Adrenal gland (tissue), 12 donors: Measurements from ENCODE around the gene LIPM. TPM values are rescaled to one million over a fixed set of nuclear protein-coding genes. Genes with fewer than 3 reads are reported as not detected.
A peak's percentile ranks its signal among the peaks of the same experiment; 100 is the strongest.

Source experiments
- DNase-seq, 7 donors: peaks; one replicate each; pipeline ENCODE4 v3.0.0-alpha.2; 2019 to 2020
- H3K27ac ChIP-seq, 5 donors: fragments of 200-600 bp; sonication (generic) in 4 of 5; 1 replicate in 3 of 5; 2 replicates in 2 of 5; pipeline versions ENCODE4 v1.5.1 to v1.8.0; 2016 to 2020; ENCODE audit warnings: mild to moderate bottlenecking in 1 of 5
- H3K27me3 ChIP-seq: fragments of 200-600 bp; 2 replicates; pipeline ENCODE4 v1.8.0; 2021
- H3K36me3 ChIP-seq, 2 donors: fragments of 200-600 bp; replicated peaks in 1 of 2; 1 replicate in 1 of 2; 2 replicates in 1 of 2; pipeline versions ENCODE4 v1.5.1 to v1.8.0; 2018 to 2022
- H3K4me1 ChIP-seq, 2 donors: fragments of 200-600 bp; replicated peaks in 1 of 2; 1 replicate in 1 of 2; 2 replicates in 1 of 2; pipeline versions ENCODE4 v1.5.1 to v1.8.0; 2018 to 2021
- H3K4me3 ChIP-seq, 4 donors: fragments of 200-600 bp; sonication (generic) in 3 of 4; one replicate each; pipeline ENCODE4 v1.5.1; 2016 to 2018
- H3K9me3 ChIP-seq, 3 donors: fragments of 200-600 bp; sonication (generic) in 1 of 3; replicated peaks in 1 of 3; 1 replicate in 2 of 3; 2 replicates in 1 of 3; pipeline versions ENCODE4 v1.5.1 to v1.8.0; 2016 to 2021
- POLR2A ChIP-seq, 2 donors: fragments of 450-650 bp; IDR thresholded peaks; one replicate each; pipeline ENCODE4 v1.6.1; 2017; ENCODE audit warnings: antibody characterized with exemption in 2 of 2, mild to moderate bottlenecking in 2 of 2, moderate library complexity in 1 of 2
- WGBS, 4 donors: extraction: QIAGEN DNeasy Blood & Tissue Kit in 2 of 4; methylation state at CpG; one replicate each; pipeline versions ENCODE4 v1.1.5 to v1.1.7; 2013 to 2017; 5-methylcytosine and 5-hydroxymethylcytosine counted together
- intact Hi-C, 2 donors: fragments of 100-400 bp; cut with DNase I; formaldehyde crosslinking; loops; one replicate each; pipeline versions ENCODE4 v1.14.1 to v1.15.0; 2022 to 2023
- polyA plus RNA-seq, 3 donors: library from polyadenylated mRNA; stranded (reverse); fragments of 200-250 nt in 2 of 3; fragments of 350-450 nt in 1 of 3; fragmentation: Illumina TruSeq in 1 of 3; extraction: RNeasy Lipid Tissue Mini Kit (QIAGEN cat#74804) in 1 of 3; gene quantifications; one replicate each; pipeline ENCODE4 v1.2.3, GENCODE V29; 2013 to 2014
- total RNA-seq, 9 donors: library from RNA; depleted of rRNA in 4 of 9; stranded (reverse); fragments of >200 nt in 4 of 9; fragments of 120-200 nt in 1 of 9; fragmentation: NEBNext Ultra II Directional in 1 of 9; extraction: Animal tissue kit (Norgen Biotek cat#: 25700) in 1 of 9; gene quantifications; one replicate each; pipeline versions ENCODE4 v1.1.0 to v1.2.4, GENCODE V29; 2013 to 2023
- TF ChIP-seq, protein P1 (sequence below), 6 experiments: fragments of 450-650 bp in 4 of 6; fragments of 200-600 bp in 2 of 6; sonication (generic) in 1 of 6; IDR thresholded peaks; 1 replicate in 5 of 6; 2 replicates in 1 of 6; pipeline versions ENCODE4 v1.5.1 to v1.8.0; 2016 to 2021; ENCODE audit warnings: antibody characterized with exemption in 6 of 6, mild to moderate bottlenecking in 2 of 6, moderate library complexity in 1 of 6
- donor health status: healthy with polysubstance abuse.
- donor health status: Bipolar disorder and iron deficiency.
- donor health status: DM: yes; HTN: yes; CAD: no.
- donor health status: DM: no; HTN: no; CAD: no.
- donor health status: DM: no; HTN: no; CAD: no.
- donor health status: DM: yes; HTN: yes; CAD: no.

LIPM gene
- total and polyA plus RNA-seq, 12 donors, result not detected

DNA sequence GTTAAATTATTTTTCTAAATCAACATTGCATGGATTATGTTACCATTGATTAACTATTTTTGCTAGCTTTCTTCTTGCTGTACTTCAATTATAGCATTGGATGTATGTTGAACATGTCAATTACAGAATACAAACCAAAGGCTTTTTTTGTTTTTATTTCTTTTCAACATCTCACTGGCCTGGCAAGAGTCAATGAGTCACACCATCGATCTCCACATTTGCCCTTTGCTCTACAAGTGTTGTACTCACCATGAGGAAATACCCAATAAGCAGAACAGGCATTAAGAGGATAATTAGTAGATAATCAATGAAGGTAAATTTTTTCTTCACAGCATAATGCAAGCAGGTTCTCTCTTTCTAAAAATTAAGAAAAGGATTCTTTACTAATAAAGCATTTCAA, 25.8 kb downstream of the LIPM start:
- 28 to 48% (median 36%) methylated on average over 1 of the region's 1 CpG for WGBS, 4 donors
- TF ChIP-seq, protein P1, sequence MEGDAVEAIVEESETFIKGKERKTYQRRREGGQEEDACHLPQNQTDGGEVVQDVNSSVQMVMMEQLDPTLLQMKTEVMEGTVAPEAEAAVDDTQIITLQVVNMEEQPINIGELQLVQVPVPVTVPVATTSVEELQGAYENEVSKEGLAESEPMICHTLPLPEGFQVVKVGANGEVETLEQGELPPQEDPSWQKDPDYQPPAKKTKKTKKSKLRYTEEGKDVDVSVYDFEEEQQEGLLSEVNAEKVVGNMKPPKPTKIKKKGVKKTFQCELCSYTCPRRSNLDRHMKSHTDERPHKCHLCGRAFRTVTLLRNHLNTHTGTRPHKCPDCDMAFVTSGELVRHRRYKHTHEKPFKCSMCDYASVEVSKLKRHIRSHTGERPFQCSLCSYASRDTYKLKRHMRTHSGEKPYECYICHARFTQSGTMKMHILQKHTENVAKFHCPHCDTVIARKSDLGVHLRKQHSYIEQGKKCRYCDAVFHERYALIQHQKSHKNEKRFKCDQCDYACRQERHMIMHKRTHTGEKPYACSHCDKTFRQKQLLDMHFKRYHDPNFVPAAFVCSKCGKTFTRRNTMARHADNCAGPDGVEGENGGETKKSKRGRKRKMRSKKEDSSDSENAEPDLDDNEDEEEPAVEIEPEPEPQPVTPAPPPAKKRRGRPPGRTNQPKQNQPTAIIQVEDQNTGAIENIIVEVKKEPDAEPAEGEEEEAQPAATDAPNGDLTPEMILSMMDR (IDR thresholded peaks at IDR 0.05), result no peak
- no peak overlapping the region for H3K4me3 ChIP-seq
- no peaks in the 10 kb centered on the region for H3K36me3 ChIP-seq
- peaks cover 0 to 12% of the 10 kb centered on the region in 2 donors for H3K4me1 ChIP-seq
- no peak for DNase-seq
- intact Hi-C loops, result no loop called here
- peak overlapping the region in 1 of 5 donors; percentile 41 for H3K27ac ChIP-seq
- no peaks in the 10 kb centered on the region for H3K9me3 ChIP-seq
- no peaks in the 10 kb centered on the region for H3K27me3 ChIP-seq

DNA sequence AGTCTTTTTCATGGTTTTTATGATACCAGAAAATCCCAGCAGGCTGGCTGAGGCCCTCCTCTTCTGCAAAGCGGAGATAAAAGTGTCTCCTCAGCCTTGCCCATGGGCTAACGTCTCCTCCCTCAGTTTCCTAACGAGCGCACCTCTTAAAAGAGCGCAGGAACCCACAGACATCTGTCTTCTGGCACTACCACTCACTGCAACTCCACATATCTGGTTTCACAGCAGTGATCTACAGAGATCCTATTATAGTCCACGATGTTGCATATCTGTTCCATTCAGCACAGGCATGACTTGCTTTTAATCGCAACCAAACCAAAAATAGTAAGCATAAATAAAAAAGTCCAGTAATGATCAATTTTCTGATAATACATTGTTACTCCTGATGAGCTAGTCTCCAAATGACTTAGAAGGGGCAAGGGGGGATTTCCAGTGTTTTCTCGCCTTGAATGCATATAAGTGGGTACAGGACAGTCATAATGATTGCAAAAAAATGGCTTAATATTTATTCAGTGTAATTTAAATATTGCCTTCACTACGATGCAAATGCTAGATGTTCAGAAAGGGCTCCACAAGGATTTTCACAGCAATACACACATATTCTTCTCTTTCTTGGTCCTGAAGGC, 28.2 kb downstream of the LIPM start:
- Histone ChIP-seq H3K4me1 (peaks cover 0 to 13% of the 10 kb centered on the region in 2 donors), H3K27ac (no peak overlapping the region), H3K9me3 (no peaks in the 10 kb centered on the region), H3K27me3 (no peaks in the 10 kb centered on the region), H3K36me3 (no peaks in the 10 kb centered on the region), H3K4me3 (no peak overlapping the region)
- no peak for TF ChIP-seq POLR2A (IDR thresholded peaks at IDR 0.05)
- TF ChIP-seq, protein P1 (IDR thresholded peaks at IDR 0.05), result no peak
- no peak for DNase-seq
- 85 to 90% (median 88%) methylated on average over 9 of the region's 9 CpGs for WGBS, 4 donors
- intact Hi-C loops, result loop anchor here (10.0 kb wide), 1 partner anchor 384 kb away; no protein-coding TSS in a partner anchor

DNA sequence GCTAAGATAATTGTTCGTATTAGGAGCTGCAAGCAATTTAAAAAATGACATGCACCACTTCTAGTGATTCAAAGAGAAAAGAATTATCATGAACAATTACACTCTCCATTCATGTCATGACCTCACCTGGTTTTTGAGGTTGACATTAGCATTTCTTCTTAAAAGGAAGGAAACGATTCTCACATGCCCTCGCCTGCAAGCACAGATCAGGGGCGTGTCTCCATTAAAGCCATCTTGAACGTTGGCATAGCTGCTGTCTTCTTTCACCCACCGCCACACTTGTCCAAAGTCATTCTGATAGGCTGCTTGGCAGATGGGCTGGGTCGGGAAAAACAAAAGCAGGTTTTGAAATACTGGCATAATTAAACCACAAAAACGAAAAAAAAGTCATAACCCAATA, 29.2 kb downstream of the LIPM start:
- no peak overlapping the region for H3K27ac ChIP-seq
- no peaks in the 10 kb centered on the region for H3K9me3 ChIP-seq
- no peak overlapping the region for H3K4me3 ChIP-seq
- intact Hi-C loops, result loop anchor here (10.0 kb wide), 1 partner anchor 383 kb away; no protein-coding TSS in a partner anchor
- TF ChIP-seq, protein P1 (IDR thresholded peaks at IDR 0.05), result no peak
- H3K36me3 ChIP-seq, result no peaks in the 10 kb centered on the region
- peaks cover 0 to 16% of the 10 kb centered on the region in 2 donors for H3K4me1 ChIP-seq
- H3K27me3 ChIP-seq, result no peaks in the 10 kb centered on the region
- DNase-seq, result no peak
- 77 to 79% (median 78%) methylated on average over 8 of the region's 8 CpGs for WGBS, 4 donors

DNA sequence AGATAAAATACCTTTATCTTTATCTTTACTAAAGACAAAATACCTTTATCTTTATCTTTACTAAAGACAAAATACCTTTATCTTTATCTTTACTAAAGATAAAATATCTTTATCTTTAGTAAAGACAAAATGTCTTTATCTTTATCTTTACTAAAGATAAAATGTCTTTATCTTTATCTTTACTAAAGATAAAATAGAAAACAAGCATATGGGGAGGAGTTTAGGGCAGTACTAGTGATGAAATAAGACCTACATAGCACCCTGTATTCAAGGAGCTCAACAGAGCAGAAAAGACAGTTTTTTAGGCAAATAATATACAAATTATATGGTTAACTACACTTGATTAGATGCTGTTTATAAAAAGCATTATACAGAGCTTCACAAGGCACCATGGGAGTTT, 29.8 kb downstream of the LIPM start:
- Histone ChIP-seq H3K4me3 (no peak overlapping the region), H3K9me3 (no peaks in the 10 kb centered on the region), H3K27me3 (no peaks in the 10 kb centered on the region), H3K27ac (no peak overlapping the region), H3K36me3 (no peaks in the 10 kb centered on the region), H3K4me1 (peaks cover 0 to 16% of the 10 kb centered on the region in 2 donors)
- no peak for DNase-seq
- intact Hi-C loops, result loop anchor here (10.0 kb wide), 1 partner anchor 382 kb away; no protein-coding TSS in a partner anchor
- TF ChIP-seq, protein P1 (IDR thresholded peaks at IDR 0.05), result no peak
- no peak for TF ChIP-seq POLR2A (IDR thresholded peaks at IDR 0.05)
